Non-pigmented ciliary epithelial cell (primary cell): Measurements from ENCODE around the gene FILIP1L.
"Not testable (repeated sequence)": the region's sequence is repeated elsewhere in the genome, so short reads cannot be mapped to it uniquely, and the experiment has no call there.

Source experiments
- DNase-seq: peaks from one replicate; pipeline ENCODE4 v3.0.0-alpha.2; 2010; ENCODE audit warnings: low read depth

Gene FILIP1L

DNA sequence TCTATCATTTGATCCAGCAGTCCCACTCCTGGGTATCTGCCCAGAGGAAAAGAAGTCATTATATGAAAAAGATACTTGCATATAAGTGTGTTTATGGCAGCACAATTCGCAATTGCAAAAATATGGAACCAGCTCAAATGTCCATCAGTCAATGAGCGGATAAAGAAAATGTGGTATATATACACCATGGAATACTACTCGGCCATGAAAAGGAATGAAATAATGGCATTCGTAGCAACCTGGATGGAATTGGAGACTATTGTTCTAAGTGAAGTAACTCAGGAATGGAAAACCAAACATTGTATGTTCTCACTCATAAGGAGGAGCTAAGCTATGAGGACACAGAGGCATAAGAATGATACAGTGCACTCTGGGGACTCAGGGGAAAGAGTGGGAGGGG is 272.4 kb downstream of the FILIP1L start:
- not testable (repeated sequence) for DNase-seq

DNA sequence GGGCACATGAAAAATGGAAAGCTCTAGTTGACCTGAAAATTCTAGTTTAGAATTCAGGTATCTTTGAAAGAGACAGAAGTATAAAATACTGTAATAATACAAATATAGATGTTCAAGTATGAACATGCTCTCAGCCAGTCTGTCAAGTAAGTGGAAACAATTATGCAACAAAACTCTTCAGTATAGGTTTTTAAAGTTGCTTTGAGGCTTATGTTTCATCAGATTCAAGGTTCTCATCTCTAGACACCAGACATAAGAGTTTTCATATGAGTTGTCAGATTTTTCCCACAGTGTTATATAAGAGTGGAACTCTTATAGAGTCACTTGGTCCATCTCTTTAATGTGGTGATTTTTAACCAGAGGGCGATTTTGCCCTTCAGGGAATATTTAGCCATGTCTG is 274.7 kb downstream of the FILIP1L start:
- no peak for DNase-seq

DNA sequence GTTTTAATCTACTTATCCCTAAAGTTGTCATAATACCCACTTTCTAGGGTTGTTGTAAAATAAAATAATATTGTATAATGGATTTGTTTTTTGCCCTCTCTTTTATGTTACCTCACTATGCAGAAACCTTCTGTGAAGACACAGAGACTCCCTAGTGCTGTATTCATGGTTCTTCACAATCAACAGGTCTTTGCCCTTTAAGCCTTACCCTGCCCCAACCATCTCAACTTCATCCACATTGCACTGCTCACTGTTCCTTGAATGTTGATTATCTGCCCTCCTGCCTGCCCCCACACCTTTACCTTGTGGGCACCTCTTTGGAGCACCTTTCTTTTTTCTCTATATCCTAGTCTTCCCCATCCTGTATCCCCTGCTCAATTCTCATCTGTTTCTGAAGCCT is 275.5 kb downstream of the FILIP1L start:
- DNase-seq: no peak

DNA sequence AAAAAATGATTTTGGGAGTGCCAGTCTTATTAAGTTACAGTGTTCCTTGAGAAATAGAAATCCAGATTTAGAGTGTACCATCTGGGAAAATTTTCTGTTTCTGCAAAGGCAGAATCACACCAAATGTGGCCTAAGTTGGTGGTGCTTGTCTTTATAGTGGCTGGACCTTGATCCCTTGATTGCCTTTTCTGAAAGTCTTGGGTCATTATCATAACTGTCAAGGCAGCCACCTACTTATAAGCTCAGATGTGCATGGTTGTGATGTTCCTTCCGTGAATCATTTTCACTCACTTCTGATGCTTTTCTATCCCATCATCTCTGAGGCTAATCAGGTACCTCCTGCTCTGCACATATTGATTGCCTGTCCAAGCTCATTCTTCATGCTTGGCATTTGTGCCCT is 276.6 kb downstream of the FILIP1L start:
- no peak for DNase-seq

DNA sequence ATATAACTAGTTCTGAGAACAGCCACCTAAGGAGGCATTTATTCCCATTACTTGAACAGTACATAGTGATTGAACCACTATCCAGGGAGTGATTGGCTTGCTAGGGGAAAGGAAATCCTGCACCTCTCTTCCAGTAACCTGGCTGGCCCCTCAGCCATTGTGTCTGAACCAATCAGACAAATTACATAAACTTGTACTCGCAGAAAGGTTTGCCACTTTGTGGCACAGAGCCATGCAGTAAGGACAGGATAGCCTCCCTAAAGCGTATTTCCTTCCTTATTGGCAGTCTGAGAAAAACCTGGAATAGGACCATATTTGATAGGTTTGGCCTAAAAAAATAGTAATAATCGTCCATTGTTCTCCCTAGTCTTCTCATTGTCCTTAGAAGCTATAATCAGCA is 277.6 kb downstream of the FILIP1L start:
- no peak for DNase-seq

DNA sequence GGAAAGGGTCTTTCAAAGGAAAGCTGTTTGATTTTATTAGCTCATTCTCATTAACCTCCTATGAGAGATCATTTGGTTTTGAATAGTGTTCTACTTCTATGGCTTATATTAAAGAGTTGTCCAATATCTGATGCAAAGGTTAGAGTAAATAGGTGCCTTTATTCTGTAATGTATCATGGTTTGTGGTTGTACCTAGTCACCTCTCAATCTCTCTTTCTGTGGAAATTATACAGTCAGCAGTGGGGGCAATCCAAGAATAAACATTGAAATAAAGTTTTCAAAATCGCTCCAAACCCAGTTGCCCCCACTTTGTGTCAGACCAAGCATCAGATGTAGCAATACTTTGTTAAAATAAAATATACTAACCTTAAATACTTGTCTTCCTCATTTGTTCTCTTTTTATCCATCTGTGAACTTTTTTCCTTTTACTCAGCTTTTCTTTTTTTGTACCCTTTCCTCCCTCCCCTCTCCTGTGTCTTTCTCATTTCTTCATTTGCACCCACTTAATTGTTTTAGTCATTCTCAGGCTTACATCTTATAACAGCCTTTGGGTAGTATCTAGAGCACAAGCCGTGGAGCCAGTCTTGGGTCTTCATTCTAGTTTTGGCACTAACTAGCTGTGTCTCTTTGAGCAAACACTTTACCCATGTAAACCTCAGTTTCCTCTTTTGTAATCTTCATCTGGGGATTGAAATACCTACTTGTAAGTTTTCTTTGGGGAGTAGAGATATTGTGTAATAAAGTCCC is 279.9 kb downstream of the FILIP1L start:
- DNase-seq: no peak

DNA sequence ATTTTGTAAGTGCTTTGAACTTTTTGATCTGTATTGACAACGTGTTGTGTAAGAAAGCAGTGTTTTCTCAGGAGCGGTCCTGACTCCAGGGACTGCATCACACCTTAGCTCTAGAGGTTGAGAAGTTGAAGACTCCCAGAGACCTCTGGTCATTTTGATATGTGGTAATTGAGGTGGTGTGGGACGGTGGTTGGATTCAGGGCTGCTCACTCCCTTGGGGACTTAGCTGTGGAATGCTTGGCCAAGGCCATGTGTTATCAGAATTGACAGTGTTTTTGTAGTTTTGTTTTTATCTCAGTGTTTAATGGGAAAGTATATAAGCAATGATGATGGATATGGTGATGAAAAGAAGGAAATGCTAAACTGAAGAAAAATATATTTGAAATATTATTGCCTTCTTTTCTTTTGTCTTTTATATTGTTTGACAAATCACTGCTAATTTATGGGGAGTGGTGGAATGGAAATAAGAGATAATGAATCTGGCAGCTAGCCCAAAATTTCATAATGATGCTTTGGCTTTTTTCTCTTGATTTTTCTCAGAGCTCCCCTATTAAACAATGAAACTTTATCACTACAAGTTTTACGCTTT is 280.6 kb downstream of the FILIP1L start:
- no peak for DNase-seq

DNA sequence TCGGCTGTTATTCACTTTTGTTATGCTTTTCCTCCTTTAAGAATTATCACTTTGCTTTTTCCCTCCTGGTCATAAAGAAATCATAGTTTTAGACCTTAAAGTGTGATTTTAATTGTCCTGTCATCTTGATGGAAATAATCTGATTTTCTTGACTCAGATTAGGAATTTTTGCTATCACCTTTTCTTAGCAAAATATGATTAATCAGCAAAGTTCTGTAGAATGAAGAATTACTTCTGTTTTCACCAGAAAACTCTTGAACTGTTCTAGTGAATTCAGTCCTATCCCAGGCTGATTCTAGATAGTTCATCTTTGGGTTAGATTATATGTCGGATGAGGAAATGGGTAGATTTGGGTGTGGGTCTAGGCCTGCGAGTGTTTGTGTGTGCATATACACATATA is 284.5 kb downstream of the FILIP1L start:
- no peak for DNase-seq

DNA sequence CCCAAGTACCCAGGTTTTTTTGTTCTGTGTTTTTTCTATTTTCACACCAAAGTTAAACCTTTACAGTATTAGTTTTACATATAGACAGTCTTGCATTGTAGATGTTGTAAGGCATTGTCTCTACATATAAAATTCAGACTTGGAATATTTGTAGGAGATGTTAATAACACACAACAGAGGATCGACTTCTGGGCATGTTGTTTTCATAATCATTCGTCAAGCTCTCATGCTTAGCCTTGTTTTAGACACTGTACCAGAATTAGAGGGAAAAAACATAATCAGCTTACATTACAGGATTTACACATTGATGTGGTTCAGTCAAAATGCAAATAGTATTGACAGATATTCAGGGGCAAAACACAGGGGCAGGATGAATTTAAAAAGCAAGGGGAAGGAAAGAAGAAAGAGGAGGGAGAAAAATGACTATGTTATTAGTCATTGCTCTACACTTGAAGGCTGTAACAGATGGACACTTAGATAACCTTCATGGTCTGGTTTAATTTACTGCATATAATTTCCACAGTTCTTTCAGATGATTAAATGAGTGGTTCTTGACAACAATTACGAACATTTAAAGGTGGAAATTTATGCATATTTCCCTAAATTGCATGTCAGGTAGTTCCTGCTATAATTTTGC is 289.2 kb downstream of the FILIP1L start:
- DNase-seq: no peak

DNA sequence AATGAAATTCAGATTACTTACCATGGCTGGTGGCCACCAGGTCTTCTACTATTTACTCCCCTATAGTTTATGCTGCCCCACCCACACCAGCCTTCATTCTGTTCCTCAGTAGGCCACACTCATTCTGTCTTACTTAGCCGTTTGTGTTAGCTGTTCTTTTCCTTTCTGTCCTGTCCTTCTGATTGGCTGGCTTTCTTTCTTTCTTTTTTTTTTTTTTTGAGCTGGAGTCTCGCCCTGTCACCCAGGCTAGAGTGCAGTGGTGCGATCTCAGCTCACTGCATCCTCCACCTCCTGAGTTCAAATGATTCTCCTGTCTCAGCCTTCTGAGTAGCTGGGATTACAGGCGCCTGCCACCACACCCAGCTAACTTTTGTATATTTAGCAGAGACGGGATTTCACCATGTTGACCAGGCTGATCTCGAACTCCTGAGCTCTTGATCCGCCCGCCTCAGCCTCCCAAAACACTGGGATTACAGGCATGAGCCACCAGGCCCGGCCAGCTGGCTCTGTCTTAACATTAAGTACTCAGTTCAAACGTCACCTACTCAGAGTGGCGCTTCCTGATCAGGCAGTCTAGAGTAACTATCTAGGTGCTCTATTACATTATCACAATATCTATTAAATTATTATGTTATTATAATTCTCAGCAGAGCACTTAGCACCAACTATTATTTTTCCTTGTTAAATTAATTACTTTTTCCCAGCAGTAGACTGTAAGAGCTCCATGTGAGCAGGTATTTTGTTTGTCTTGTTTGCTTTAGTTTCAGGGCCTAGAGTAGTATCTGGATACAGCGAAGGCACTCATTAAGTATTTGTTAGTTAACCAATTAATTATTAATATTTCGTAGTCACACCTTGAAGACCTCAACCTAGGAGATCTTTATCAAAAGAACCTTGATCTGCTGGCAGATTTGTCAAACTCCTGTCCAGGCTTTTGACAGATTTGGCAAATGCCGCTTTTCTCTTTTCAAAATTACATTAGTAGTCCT is 290.3 kb downstream of the FILIP1L start:
- no peak for DNase-seq

DNA sequence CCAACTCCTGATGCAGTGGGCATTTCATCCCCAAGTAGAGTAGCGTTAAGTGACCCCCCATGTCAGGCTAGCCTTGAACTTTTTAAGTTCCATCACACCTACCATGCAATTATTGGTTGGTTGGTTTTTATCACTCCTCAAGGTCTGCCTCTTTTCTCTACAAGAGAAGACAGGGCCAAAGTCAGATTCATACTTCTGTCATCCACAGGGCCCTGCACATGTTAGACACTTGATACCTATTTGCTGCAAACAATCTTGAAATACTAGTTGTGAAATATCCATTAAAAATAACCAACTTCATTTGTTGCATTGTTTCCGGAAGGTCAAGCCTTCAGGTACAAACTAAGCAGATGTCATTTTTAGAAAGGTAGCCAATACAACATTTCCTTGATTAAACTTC is 295.5 kb downstream of the FILIP1L start:
- DNase-seq: no peak

DNA sequence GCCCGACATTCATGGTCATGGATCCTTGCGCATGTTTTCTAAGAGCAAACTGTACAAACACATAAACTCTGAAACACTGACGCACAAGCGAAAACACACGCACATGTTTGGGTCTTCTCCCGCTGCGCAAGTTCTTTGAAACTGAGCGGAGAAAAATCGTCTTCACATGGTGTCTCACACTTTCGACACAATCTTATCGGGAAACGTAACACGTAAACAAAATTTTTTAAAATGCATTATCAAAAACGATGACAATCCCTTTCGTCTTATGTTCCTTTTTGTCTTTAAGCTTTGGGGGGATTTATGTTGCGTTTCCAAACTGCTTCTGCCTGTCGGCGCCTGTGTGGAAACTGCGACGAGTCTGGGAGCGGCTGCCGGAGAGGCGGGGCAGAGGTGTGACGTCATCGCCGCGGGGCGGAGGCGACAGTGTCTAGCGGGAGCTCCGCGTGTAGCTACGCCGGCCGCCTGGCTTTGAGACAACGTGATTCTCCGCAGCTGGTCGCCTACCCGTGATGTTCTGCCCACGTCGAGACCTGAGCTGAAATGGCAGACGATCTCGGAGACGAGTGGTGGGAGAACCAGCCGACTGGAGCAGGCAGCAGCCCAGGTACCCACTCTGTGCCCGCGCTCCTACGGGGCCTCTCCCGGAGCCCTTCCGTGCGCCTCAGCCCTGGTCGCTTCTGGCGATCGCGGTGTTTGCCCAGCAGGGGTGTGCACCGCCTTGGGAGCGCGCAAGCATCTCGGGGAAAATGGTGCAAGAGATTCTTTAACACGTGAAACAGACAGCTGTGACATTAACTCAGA is 296.7 kb downstream of the FILIP1L start, which contains the start of gene CMSS1:
Gene CMSS1 (plus strand): TSS at position 426 of the 804 bp plus-strand sequence.
- DNase-seq: peak; percentile 58

DNA sequence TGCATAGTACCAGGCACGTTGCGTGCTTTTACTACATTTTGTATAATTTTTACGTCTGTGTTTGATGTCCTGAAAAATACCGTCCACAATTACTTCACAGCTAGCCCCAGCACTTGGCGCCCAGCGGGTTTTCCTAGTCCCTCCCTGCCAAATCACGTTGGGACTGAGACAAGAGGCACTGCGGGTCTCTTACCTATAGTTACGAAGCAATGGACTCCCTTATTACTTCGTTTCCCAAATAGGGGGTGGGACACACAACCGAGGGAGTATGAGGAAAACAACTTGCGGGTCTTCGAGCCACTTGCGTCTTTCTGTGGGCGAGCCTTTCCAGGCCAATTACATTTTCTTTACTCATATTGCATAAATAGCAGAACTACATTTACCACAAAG is 297.3 kb downstream of the FILIP1L start:
- DNase-seq: no peak

DNA sequence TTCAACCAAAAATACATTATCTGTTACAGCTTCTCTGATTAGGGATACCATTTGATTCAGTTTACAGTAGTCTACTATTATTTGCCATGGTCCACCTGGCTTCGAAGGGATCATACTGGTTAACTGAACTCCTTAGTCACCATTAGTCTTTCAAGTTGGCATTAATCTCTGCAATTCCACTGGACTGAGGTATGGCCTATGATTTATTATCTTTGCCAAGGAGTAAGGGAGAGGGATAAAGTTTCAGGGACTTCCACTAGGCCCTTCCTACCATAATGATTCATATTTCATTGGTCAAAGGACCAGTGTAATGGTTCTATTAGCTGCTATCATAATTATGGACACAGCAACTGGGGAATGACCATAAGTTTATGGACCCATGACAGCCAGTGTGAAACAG is 303.9 kb downstream of the FILIP1L start:
- no peak for DNase-seq

DNA sequence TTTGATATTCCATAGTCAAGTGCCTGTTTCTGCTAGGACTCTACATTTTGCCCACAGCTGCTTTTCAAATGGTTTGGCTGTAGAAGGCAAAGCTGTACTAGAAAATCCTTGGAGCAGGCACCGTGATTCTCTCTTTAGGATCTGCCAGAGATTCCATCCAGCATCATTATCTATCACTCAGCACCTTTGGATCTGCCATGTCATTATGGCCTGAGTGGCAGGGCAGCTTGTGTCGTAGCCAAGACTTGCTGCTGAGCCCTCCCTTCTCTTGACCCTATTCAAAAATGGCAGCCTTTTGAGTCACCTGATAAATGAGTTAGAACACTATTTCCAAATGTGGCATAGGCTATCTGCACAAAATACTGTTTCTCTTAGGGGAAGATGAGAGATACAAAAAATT is 304.7 kb downstream of the FILIP1L start:
- DNase-seq: no peak

DNA sequence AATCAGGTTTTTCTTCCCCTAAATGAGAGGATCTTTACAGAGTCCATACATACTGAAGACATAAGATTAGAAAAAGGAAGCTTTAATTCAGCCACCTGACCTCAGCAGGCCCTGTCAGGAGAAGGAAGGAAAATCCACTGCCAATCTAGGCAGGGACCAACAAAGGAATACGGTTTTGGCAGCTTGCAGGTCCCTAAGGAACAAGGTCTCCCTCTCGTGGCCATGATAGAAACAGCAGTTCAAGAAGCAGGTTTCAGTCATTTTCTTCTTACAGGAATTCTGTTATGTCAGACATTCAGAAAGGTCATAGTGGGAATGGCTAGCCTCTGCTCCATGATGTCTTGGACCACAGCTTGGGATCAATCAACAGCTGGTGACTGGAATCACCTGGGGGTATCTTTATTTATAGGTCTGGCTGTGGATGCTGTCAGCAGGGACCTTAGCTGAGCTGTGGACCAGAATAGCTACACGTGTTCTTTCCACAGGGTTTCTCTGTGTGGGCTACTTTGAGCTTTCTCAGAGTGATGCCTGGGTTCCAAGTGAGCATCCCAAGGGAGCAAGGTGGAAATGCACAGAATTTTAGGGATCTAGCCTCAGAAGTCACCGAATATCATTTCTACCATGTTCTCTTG is 306.0 kb downstream of the FILIP1L start:
- DNase-seq: peak; percentile 73

DNA sequence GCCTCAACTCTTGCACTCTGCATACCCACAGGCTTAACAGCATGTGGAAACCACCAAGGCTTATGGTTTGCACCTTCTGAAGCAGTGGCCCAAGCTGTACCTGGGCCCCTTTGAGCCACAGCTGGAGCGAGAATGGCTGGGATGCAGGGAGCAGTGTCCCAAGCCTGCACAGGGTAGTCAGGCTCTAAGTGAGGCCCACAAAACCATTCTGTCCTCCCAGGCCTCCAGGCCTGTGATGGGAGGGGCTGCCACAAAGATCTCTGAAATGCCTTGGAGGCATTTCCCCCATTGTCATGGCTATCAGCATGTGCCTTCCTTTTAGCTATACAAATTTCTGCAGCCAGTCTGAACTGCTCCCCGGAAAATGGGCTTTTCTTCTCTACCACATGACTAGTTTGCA is 309.1 kb downstream of the FILIP1L start:
- no peak for DNase-seq

DNA sequence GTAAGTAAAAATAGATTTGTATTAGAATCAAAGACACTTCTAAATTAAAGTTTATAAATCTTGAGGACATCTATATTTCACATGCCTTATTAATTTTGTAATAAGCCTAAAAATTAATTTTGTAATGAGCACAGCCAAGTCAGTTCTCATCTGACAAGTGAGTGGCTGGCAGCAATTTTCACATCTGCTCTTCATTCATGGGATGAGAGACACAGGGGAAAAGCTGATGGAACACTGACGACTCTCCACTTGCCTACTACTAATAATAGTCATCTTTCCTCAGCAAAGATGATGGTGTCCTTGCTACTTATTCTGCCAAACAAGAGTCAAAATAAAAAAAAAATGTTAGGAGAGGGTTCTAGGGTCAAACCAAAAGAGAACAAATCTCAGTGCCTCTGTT is 311.0 kb downstream of the FILIP1L start:
- no peak for DNase-seq

DNA sequence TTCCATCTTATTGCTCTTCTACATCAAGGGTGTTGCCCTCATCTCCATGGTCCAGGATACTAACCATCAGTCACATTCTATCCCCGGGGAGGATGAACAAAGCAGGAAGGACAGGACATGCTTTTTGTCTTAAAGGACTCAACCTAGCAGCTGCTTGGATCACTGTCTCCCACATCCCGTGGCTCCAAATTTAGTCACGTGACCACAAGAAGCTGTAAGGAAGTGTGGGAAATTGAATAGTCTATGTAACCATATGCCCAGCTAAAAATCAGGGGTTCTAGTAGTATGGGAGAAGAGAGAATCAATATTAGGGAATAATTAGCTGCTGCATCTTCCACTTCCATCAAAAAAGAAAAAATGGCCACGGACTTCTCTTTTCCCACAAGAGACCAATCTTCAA is 314.9 kb downstream of the FILIP1L start:
- DNase-seq: no peak

DNA sequence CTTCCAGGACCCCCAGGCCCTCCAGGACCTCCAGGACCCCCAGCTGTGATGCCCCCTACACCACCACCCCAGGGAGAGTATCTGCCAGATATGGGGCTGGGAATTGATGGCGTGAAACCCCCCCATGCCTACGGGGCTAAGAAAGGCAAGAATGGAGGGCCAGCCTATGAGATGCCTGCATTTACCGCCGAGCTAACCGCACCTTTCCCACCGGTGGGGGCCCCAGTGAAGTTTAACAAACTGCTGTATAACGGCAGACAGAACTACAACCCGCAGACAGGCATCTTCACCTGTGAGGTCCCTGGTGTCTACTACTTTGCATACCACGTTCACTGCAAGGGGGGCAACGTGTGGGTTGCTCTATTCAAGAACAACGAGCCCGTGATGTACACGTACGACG is 318.7 kb downstream of the FILIP1L start:
- DNase-seq: no peak

DNA sequence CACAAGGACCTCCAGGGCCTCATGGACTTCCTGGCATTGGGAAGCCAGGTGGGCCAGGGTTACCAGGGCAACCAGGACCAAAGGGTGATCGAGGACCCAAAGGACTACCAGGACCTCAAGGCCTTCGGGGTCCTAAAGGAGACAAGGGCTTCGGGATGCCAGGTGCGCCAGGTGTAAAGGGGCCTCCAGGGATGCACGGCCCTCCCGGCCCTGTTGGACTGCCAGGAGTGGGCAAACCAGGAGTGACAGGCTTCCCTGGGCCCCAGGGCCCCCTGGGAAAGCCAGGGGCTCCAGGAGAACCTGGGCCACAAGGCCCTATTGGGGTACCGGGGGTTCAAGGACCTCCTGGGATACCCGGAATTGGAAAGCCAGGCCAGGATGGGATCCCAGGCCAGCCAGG is 319.8 kb downstream of the FILIP1L start:
- no peak for DNase-seq
